GM12874 (cell line): Measurements from ENCODE around the gene ULBP3.

Source experiments
- CTCF ChIP-seq: IDR thresholded peaks from 2 replicates; pipeline ENCODE4 v1.5.1; 2011; ENCODE audit warnings: low read depth, mild to moderate bottlenecking, control low read depth, low read length, moderate library complexity; ENCODE audit not compliant: insufficient read depth

Gene ULBP3

GRCh38 chr6:150100745-150101144 is 31.8 kb upstream of the ULBP3 start:
- no peak for TF ChIP-seq CTCF

GRCh38 chr6:150099953-150100352 is 31.0 kb upstream of the ULBP3 start:
- no peak for TF ChIP-seq CTCF

- TF ChIP-seq CTCF = no peak
Observed at GRCh38 chr6:150099546-150099945, 30.6 kb upstream of the ULBP3 start.

- no peak for TF ChIP-seq CTCF
Observed at GRCh38 chr6:150098155-150098554, 29.2 kb upstream of the ULBP3 start.

- TF ChIP-seq CTCF = no peak
Observed at GRCh38 chr6:150093397-150093796, 24.5 kb upstream of the ULBP3 start.

GRCh38 chr6:150091476-150091875 is 22.6 kb upstream of the ULBP3 start:
- TF ChIP-seq CTCF = no peak

- TF ChIP-seq CTCF = no peak
Observed at GRCh38 chr6:150090328-150090727, 21.4 kb upstream of the ULBP3 start.
